Body of pancreas (tissue), 4 donors: ENCODE data around the gene SNAPC3. TPM values are rescaled to one million over a fixed set of nuclear protein-coding genes. Genes with fewer than 3 reads are reported as not detected.
A peak's percentile ranks its signal among the peaks of the same experiment; 100 is the strongest.

ENCODE experiments used
- ATAC-seq: fragments of 150-250 bp; one replicate; pipeline ENCODE4 v1.9.1; 2016
- DNase-seq, 4 donors: peaks; one replicate each; pipeline ENCODE4 v3.0.0-alpha.2; 2019
- H3K27ac ChIP-seq, 4 donors: fragments of 200-600 bp; sonication (generic); 1 replicate in 3 of 4; 2 replicates in 1 of 4; pipeline versions ENCODE4 v1.5.1 to v1.6.1; 2016 to 2019; ENCODE audit warnings: mild to moderate bottlenecking in 1 of 4, mixed read lengths in 1 of 4, moderate library complexity in 1 of 4
- H3K27me3 ChIP-seq, 2 donors: fragments of 200-600 bp; sonication (generic); one replicate each; pipeline ENCODE4 v1.6.0; 2016; ENCODE audit warnings: mild to moderate bottlenecking in 1 of 2
- H3K36me3 ChIP-seq, 2 donors: fragments of 200-600 bp; sonication (generic); replicated peaks in 1 of 2; 2 replicates each; pipeline ENCODE4 v1.5.1; 2016; ENCODE audit warnings: low read depth in 2 of 2; ENCODE audit not compliant: insufficient read depth in 1 of 2
- H3K4me1 ChIP-seq: fragments of 200-600 bp; sonication (generic); one replicate; pipeline ENCODE4 v1.6.0; 2016
- H3K4me3 ChIP-seq, 2 donors: fragments of 200-600 bp; sonication (generic); 1 replicate in 1 of 2; 2 replicates in 1 of 2; pipeline ENCODE4 v1.5.1; 2016 to 2019
- H3K9me3 ChIP-seq, 3 donors: fragments of 200-600 bp; sonication (generic); 1 replicate in 2 of 3; 2 replicates in 1 of 3; pipeline ENCODE4 v1.5.1; 2016
- POLR2A ChIP-seq, 3 donors: fragments of 450-650 bp; IDR thresholded peaks; one replicate each; pipeline ENCODE4 v1.6.1; 2016; ENCODE audit warnings: antibody characterized with exemption in 3 of 3, mild to moderate bottlenecking in 2 of 3
- WGBS, 2 donors: methylation state at CpG; one replicate each; pipeline ENCODE4 v1.1.5; 2017; 5-methylcytosine and 5-hydroxymethylcytosine counted together
- intact Hi-C: fragments of 100-400 bp; cut with DNase I; formaldehyde crosslinking; loops from one replicate; pipeline ENCODE4 v1.15.1; 2023
- total RNA-seq, 2 donors: library from RNA; depleted of rRNA; stranded (reverse); fragments of >200 nt; gene quantifications; one replicate each; pipeline ENCODE4 v1.1.0, GENCODE V29; 2016
- TF ChIP-seq, protein P1 (sequence below), 7 experiments: fragments of 450-650 bp in 4 of 7; fragments of 200-600 bp in 3 of 7; sonication (generic) in 3 of 7; IDR thresholded peaks; one replicate each; pipeline ENCODE4 v1.5.1; 2016 to 2019; ENCODE audit warnings: antibody characterized with exemption in 7 of 7

SNAPC3 gene
- total RNA-seq, 2 donors from 2014 or later = 21.8 to 31.6 TPM

DNA sequence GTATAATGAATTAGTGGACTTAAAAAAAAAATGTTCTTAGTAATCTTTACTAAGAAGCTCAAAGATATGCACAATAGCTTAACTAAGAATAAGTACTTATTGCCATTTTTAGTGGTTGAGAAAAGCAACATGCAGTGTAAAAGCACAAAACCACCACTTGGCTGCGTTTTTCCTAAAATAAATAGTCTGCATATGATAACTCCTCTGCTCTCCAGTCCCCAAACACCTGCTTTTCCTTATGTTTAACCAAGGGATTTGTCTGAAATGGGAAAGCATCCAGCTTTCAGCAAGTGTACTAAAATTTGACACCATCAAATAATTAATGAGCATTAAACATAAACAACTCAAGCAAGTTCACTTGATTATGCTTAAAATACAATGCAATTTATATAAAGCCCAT lies 46.7 kb downstream of the SNAPC3 start:
- no peaks in the 10 kb centered on the region for H3K9me3 ChIP-seq
- DNase-seq = no peak
- TF ChIP-seq POLR2A (IDR thresholded peaks at IDR 0.05) = no peak
- TF ChIP-seq, protein P1, sequence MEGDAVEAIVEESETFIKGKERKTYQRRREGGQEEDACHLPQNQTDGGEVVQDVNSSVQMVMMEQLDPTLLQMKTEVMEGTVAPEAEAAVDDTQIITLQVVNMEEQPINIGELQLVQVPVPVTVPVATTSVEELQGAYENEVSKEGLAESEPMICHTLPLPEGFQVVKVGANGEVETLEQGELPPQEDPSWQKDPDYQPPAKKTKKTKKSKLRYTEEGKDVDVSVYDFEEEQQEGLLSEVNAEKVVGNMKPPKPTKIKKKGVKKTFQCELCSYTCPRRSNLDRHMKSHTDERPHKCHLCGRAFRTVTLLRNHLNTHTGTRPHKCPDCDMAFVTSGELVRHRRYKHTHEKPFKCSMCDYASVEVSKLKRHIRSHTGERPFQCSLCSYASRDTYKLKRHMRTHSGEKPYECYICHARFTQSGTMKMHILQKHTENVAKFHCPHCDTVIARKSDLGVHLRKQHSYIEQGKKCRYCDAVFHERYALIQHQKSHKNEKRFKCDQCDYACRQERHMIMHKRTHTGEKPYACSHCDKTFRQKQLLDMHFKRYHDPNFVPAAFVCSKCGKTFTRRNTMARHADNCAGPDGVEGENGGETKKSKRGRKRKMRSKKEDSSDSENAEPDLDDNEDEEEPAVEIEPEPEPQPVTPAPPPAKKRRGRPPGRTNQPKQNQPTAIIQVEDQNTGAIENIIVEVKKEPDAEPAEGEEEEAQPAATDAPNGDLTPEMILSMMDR (IDR thresholded peaks at IDR 0.05) = peak in 2 of 7 experiments; percentile 12 to 23
- H3K4me3 ChIP-seq = no peak overlapping the region
- intact Hi-C loops = no loop called here
- H3K27me3 ChIP-seq = no peaks in the 10 kb centered on the region
- no peak overlapping the region for H3K27ac ChIP-seq
- 28 to 36% methylated on average over 1 of the region's 1 CpG for WGBS, 2 donors
- ATAC-seq = no peak
- H3K4me1 ChIP-seq = peaks cover 21% of the 10 kb centered on the region
- H3K36me3 ChIP-seq = peaks cover 0 to 6% of the 10 kb centered on the region in 2 donors

DNA sequence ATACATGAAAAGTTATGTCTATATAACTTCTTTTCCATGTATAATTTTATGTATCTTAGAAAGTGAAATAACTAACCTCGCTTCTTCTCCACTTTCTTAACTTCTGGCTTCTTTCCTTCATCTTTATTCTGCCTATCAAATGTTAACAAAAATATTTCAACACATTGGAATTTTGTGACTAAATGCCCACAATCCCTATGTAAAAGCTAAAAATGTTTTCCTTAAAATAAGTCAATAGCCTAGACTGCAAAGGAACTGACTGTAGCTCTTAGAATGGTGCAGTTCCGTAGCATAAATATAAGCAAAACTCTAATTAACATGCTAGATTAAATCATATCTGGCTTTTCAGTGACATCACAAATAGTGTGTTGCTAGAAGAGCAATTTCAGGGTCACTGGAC lies 47.2 kb downstream of the SNAPC3 start:
- TF ChIP-seq POLR2A (IDR thresholded peaks at IDR 0.05) = no peak
- TF ChIP-seq, protein P1 (IDR thresholded peaks at IDR 0.05) = no peak
- no peaks in the 10 kb centered on the region for H3K9me3 ChIP-seq
- H3K36me3 ChIP-seq = peaks cover 0 to 6% of the 10 kb centered on the region in 2 donors
- DNase-seq (no peak), ATAC-seq (no peak)
- peaks cover 21% of the 10 kb centered on the region for H3K4me1 ChIP-seq
- H3K4me3 ChIP-seq = no peak overlapping the region
- whole genome bisulfite sequencing, 2 donors = 53 to 60% methylated on average over 2 of the region's 2 CpGs
- no peak overlapping the region for H3K27ac ChIP-seq
- intact Hi-C loops = no loop called here
- H3K27me3 ChIP-seq = no peaks in the 10 kb centered on the region

DNA sequence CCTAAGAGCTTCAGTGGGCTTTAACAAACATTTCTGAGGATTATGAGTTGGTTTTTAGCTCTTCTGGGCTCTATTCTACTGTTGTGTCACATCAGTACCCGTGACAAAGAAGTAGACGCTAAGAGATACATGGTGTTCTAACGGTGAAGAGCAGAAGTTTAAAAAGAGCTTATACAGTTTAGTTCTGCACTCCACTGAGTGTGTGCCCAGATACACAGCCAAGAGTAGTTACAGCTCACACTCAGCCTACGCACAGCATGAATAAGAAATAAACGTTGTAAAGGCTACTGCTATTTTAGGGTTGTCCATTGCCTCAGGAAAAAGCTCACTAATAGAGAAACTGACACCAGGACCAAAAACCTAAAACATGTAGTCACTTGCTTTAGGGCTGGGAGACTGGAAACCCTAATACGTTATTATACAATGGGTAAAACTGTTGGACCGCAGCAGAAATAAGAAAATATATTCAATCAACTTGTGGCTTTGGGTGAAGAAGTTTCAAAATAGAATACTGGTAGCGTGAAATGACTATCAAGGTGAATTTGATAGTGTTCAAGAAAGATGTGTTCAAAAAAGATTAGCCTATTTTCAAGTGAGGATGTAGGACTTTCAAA lies 53.4 kb downstream of the SNAPC3 start:
- TF ChIP-seq, protein P1 (IDR thresholded peaks at IDR 0.05) = no peak
- TF ChIP-seq POLR2A (IDR thresholded peaks at IDR 0.05) = no peak
- ATAC-seq (no peak), DNase-seq (no peak)
- 91 to 92% methylated on average over 8 of the region's 8 CpGs for WGBS, 2 donors
- no peaks in the 10 kb centered on the region for H3K9me3 ChIP-seq
- no peaks in the 10 kb centered on the region for H3K36me3 ChIP-seq
- intact Hi-C loops = no loop called here
- H3K27me3 ChIP-seq = no peaks in the 10 kb centered on the region
- no peak overlapping the region for H3K4me3 ChIP-seq
- no peak overlapping the region for H3K27ac ChIP-seq
- no peaks in the 10 kb centered on the region for H3K4me1 ChIP-seq

DNA sequence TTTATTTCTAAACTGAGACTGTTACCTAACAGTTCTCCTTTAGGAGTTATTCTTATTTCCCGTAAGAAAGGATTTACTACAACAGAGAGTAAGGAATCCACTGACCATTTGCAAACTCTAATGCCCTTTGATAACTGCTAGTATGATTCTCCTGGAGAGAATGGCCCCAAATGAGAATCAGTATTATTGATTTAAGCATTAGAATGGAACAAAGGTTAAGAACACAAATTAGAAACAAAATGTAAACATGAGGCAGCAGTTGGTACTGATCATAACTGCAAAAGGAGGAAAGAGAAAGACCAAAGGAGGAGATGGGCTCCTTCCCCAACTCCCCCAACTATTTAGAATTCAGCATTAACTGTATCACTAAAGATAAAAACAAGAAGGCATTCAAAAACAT lies 57.4 kb downstream of the SNAPC3 start:
- H3K27ac ChIP-seq = no peak overlapping the region
- TF ChIP-seq POLR2A (IDR thresholded peaks at IDR 0.05) = no peak
- TF ChIP-seq, protein P1 (IDR thresholded peaks at IDR 0.05) = no peak
- intact Hi-C loops = no loop called here

DNA sequence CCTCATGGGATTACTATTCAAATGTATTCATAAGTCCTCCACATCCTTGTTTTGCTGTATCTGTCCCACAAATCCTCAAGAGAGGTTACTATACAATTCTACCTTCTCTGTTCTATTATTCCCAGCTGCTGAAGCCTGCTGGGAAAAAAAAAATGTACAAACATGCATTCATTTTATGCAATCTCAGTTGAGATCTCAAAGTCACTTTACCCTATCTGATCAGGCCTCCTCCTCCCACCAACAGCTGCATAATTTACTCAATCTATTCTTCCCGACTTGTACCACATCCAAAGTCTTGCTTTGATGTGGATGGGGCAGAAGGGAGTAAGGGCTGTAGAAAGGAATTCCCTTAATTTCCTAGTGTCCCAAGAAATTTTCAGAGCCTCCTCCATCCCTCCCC lies 59.5 kb downstream of the SNAPC3 start:
- WGBS, 2 donors = 63 to 75% methylated on average over 1 of the region's 1 CpG
- no peak for DNase-seq
- H3K36me3 ChIP-seq = no peaks in the 10 kb centered on the region
- no peaks in the 10 kb centered on the region for H3K9me3 ChIP-seq
- H3K27me3 ChIP-seq = no peaks in the 10 kb centered on the region
- no peak overlapping the region for H3K27ac ChIP-seq
- no peak for TF ChIP-seq POLR2A (IDR thresholded peaks at IDR 0.05)
- TF ChIP-seq, protein P1 (IDR thresholded peaks at IDR 0.05) = no peak
- H3K4me1 ChIP-seq = no peaks in the 10 kb centered on the region
- intact Hi-C loops = no loop called here
- no peak for ATAC-seq
- no peak overlapping the region for H3K4me3 ChIP-seq

More for the DNA sequence above, 57.4 kb downstream of the SNAPC3 start:
- DNase-seq = no peak
- 81 to 94% methylated on average over 1 of the region's 1 CpG for WGBS, 2 donors
- Histone ChIP-seq H3K4me3 (no peak overlapping the region), H3K36me3 (no peaks in the 10 kb centered on the region), H3K27me3 (no peaks in the 10 kb centered on the region), H3K4me1 (no peaks in the 10 kb centered on the region), H3K9me3 (no peaks in the 10 kb centered on the region)
- no peak for ATAC-seq
